Activated naive CD8-positive, alpha-beta T cell treated with anti-CD3 and anti-CD28 coated beads for 36 hours (primary cell): Measurements from ENCODE around the gene LSM4. TPM values are rescaled to one million over a fixed set of nuclear protein-coding genes. Genes with fewer than 3 reads are reported as not detected.

ENCODE experiments used
- total RNA-seq, 2 experiments: library from RNA; stranded (reverse); gene quantifications; one replicate each; pipeline ENCODE4 v1.2.3, GENCODE V29; 2021

Gene LSM4
- total RNA-seq, 2 experiments from 2014 or later, result 419 to 435 TPM

Other genes with a start within 250 kb of the LSM4 start
- 10 to 100 TPM; 26.5 to 26.9 TPM for gene IL12RB1, start 236.1 kb downstream of the LSM4 start, total RNA-seq
- gene MAST3, start 225.3 kb downstream of the LSM4 start, total RNA-seq, result 10 to 100 TPM; 11.8 to 14.4 TPM
- gene PIK3R2, start 169.9 kb downstream of the LSM4 start, total RNA-seq, result 10 to 100 TPM; 18.5 to 21.1 TPM
- 10 to 100 TPM; 24.7 to 28.1 TPM for gene IFI30, start 149.3 kb downstream of the LSM4 start, total RNA-seq
- gene MPV17L2, start 129.9 kb downstream of the LSM4 start, total RNA-seq, result 10 to 100 TPM; 15.2 to 16.7 TPM
- 1 to 10 TPM; 3.2 to 3.9 TPM for gene RAB3A, start 119.0 kb downstream of the LSM4 start, total RNA-seq
- gene PDE4C, start 96.6 kb downstream of the LSM4 start, total RNA-seq, result not detected
- under 1 TPM; 0.29 to 0.32 TPM for gene IQCN, start 48.6 kb downstream of the LSM4 start, total RNA-seq
- 100 to 1,000 TPM; 379 to 398 TPM for gene JUND, start 41.5 kb downstream of the LSM4 start, total RNA-seq
- 10 to 100 TPM; 15.7 to 17.8 TPM for gene PGPEP1, start 17.5 kb upstream of the LSM4 start, total RNA-seq
- gene GDF15, start 63.1 kb upstream of the LSM4 start, total RNA-seq, result not detected
- gene LRRC25, start 74.5 kb upstream of the LSM4 start, total RNA-seq, result not detected
- gene SSBP4, start 96.3 kb upstream of the LSM4 start, total RNA-seq, result 100 to 1,000 TPM in 1 of 2 experiments, 10 to 100 TPM in 1; 96.1 to 101 TPM
- gene ISYNA1, start 115.1 kb upstream of the LSM4 start, total RNA-seq, result 10 to 100 TPM; 29.6 to 32.7 TPM
- 10 to 100 TPM; 20.0 to 21.0 TPM for gene ELL, start 199.0 kb upstream of the LSM4 start, total RNA-seq
- gene FKBP8, start 220.5 kb upstream of the LSM4 start, total RNA-seq, result 100 to 1,000 TPM; 168 to 170 TPM
- gene KXD1, start 234.8 kb upstream of the LSM4 start, total RNA-seq, result 100 to 1,000 TPM; 116 to 124 TPM
- gene UBA52, start 248.8 kb upstream of the LSM4 start, total RNA-seq, result 1,000 to 10,000 TPM; 1,816 to 1,826 TPM